H1 (cell line): ENCODE data around the gene LRP2BP. TPM values are rescaled to one million over a fixed set of nuclear protein-coding genes. Genes with fewer than 3 reads are reported as not detected.

Experiments
- CTCF ChIA-PET: fragments of 300-600 bp; sonication (Branson Sonifier 250); formaldehyde crosslinking; loops from one replicate; lab custom pipeline; 2021; ENCODE audit not compliant: partially characterized antibody; lab: Charles Lee
- POLR2A ChIA-PET: fragments of 300-600 bp; sonication (Branson Sonifier 250); formaldehyde crosslinking; loops from one replicate; lab custom pipeline; 2021; ENCODE audit warnings: inconsistent platforms; ENCODE audit not compliant: partially characterized antibody; lab: Charles Lee
- DNase-seq, 2 experiments: peaks; one replicate each; pipeline versions ENCODE4 v3.0.0 to v3.0.0-alpha.2; 2010 to 2022; ENCODE audit warnings: low spot score in 2 of 2, low read depth in 1 of 2, mixed read lengths in 1 of 2
- FAIRE-seq: peaks from 2 replicates; lab custom pipeline; 2011; peaks lifted over from hg19 to GRCh38; lab: Jason Lieb, UNC
- H2AFZ ChIP-seq: 2 replicates; pipeline ENCODE4 v1.8.1; 2012; ENCODE audit warnings: low read length, inconsistent platforms
- H2AK5ac ChIP-seq: 2 replicates; pipeline ENCODE4 v1.6.1; 2013; ENCODE audit warnings: low read depth, low read length
- H2BK120ac ChIP-seq: replicated peaks from 2 replicates; pipeline ENCODE3; 2013; ENCODE audit warnings: low read depth, low read length, inconsistent platforms
- H2BK12ac ChIP-seq: 2 replicates; pipeline ENCODE4 v1.6.1; 2013; ENCODE audit warnings: low read depth, low read length
- H2BK15ac ChIP-seq: 2 replicates; pipeline ENCODE4 v1.6.1; 2013; ENCODE audit warnings: low read length
- H2BK20ac ChIP-seq: 2 replicates; pipeline ENCODE4 v1.6.1; 2013; ENCODE audit warnings: low read length
- H2BK5ac ChIP-seq: 2 replicates; pipeline ENCODE4 v1.6.1; 2013; ENCODE audit warnings: low read depth, low read length
- H3K14ac ChIP-seq: 2 replicates; pipeline ENCODE4 v1.6.1; 2013; ENCODE audit warnings: inconsistent platforms; ENCODE audit not compliant: insufficient read length
- H3K18ac ChIP-seq: 2 replicates; pipeline ENCODE4 v1.6.1; 2013; ENCODE audit warnings: low read length; ENCODE audit errors: extremely low read depth
- H3K23ac ChIP-seq: 2 replicates; pipeline ENCODE4 v1.6.1; 2013; ENCODE audit warnings: inconsistent platforms; ENCODE audit not compliant: insufficient read length
- H3K23me2 ChIP-seq: 2 replicates; pipeline ENCODE4 v1.6.1; 2013; ENCODE audit warnings: low read depth, low read length
- H3K27ac ChIP-seq: 2 replicates; pipeline ENCODE4 v1.6.1; 2011; ENCODE audit warnings: low read depth, low read length, inconsistent platforms
- H3K27me3 ChIP-seq, 4 experiments: replicated peaks in 1 of 4; 1 replicate in 1 of 4; 2 replicates in 3 of 4; pipeline versions ENCODE4 v1.6.1 to v1.8.1; 2011 to 2013; ENCODE audit warnings: low read length in 3 of 4, mild to moderate bottlenecking in 3 of 4, inconsistent platforms in 2 of 4, mixed read lengths in 2 of 4, moderate library complexity in 1 of 4; ENCODE audit not compliant: control insufficient read depth in 3 of 4, insufficient read depth in 3 of 4; ENCODE audit errors: extremely low read depth in 1 of 4
- H3K36me3 ChIP-seq, 4 experiments: 2 replicates each; pipeline versions ENCODE4 v1.6.1 to v1.8.1; 2011 to 2013; ENCODE audit warnings: mild to moderate bottlenecking in 4 of 4, low read length in 3 of 4, moderate library complexity in 2 of 4, control low read depth in 1 of 4, inconsistent platforms in 1 of 4; ENCODE audit not compliant: insufficient read depth in 4 of 4, control insufficient read depth in 2 of 4
- H3K4ac ChIP-seq: replicated peaks from 2 replicates; pipeline ENCODE3; 2013; ENCODE audit warnings: low read length, low read depth, mixed read lengths, inconsistent platforms; ENCODE audit not compliant: insufficient read length
- H3K4me1 ChIP-seq, 4 experiments: replicated peaks in 1 of 4; 1 replicate in 1 of 4; 2 replicates in 3 of 4; pipeline versions ENCODE4 v1.6.1 to v1.8.1; 2011 to 2013; ENCODE audit warnings: low read length in 3 of 4, inconsistent platforms in 2 of 4, mixed read lengths in 1 of 4; ENCODE audit not compliant: insufficient read depth in 4 of 4, control insufficient read depth in 3 of 4
- H3K4me2 ChIP-seq, 2 experiments: 2 replicates each; pipeline versions ENCODE4 v1.6.1 to v1.8.1; 2011 to 2013; ENCODE audit warnings: low read depth in 2 of 2, low read length in 2 of 2, control low read depth in 1 of 2, inconsistent platforms in 1 of 2, mild to moderate bottlenecking in 1 of 2; ENCODE audit not compliant: insufficient read depth in 1 of 2
- H3K4me3 ChIP-seq, 4 experiments: fragments of 200-600, 300-600 bp in 1 of 4; sonication (generic), shearing (Covaris generic), sonication (Bioruptor Twin) in 1 of 4; 2 replicates each; pipeline versions ENCODE4 v1.5.1 to v1.8.1; 2011 to 2016; ENCODE audit warnings: low read length in 4 of 4, low read depth in 3 of 4, control low read depth in 2 of 4, inconsistent platforms in 2 of 4, mild to moderate bottlenecking in 2 of 4, mixed read lengths in 1 of 4, moderate library complexity in 1 of 4; ENCODE audit not compliant: insufficient read depth in 2 of 4; ENCODE audit errors: extremely low read depth in 1 of 4
- H3K56ac ChIP-seq: replicated peaks from 2 replicates; pipeline ENCODE3; 2013; ENCODE audit warnings: low read depth, mild to moderate bottlenecking, mixed read lengths, low read length, inconsistent platforms; ENCODE audit not compliant: insufficient read length
- H3K79me1 ChIP-seq: 2 replicates; pipeline ENCODE4 v1.6.1; 2013; ENCODE audit warnings: low read depth, low read length, control low read depth
- H3K79me2 ChIP-seq, 2 experiments: 2 replicates each; pipeline versions ENCODE4 v1.6.1 to v1.8.1; 2012 to 2013; ENCODE audit warnings: low read length in 2 of 2, mild to moderate bottlenecking in 2 of 2, inconsistent platforms in 1 of 2; ENCODE audit not compliant: insufficient read depth in 2 of 2, control insufficient read depth in 1 of 2
- H3K9ac ChIP-seq, 4 experiments: replicated peaks in 1 of 4; 1 replicate in 1 of 4; 2 replicates in 3 of 4; pipeline versions ENCODE4 v1.6.1 to v1.8.1; 2011 to 2013; ENCODE audit warnings: low read depth in 3 of 4, low read length in 3 of 4, control low read depth in 2 of 4, mild to moderate bottlenecking in 2 of 4, moderate library complexity in 2 of 4, inconsistent platforms in 1 of 4; ENCODE audit errors: extremely low read depth in 1 of 4
- H3K9me3 ChIP-seq, 2 experiments: 2 replicates each; pipeline versions ENCODE4 v1.6.1 to v1.8.1; 2012 to 2013; ENCODE audit warnings: mild to moderate bottlenecking in 2 of 2, moderate library complexity in 2 of 2, control low read depth in 1 of 2, inconsistent platforms in 1 of 2, low read depth in 1 of 2, low read length in 1 of 2, mixed read lengths in 1 of 2; ENCODE audit not compliant: insufficient read depth in 2 of 2
- H4K20me1 ChIP-seq, 2 experiments: replicated peaks in 1 of 2; 2 replicates each; pipeline versions ENCODE3 to v1.8.1; 2011 to 2013; ENCODE audit warnings: inconsistent platforms in 2 of 2, low read length in 2 of 2, mild to moderate bottlenecking in 1 of 2; ENCODE audit not compliant: insufficient read depth in 2 of 2, control insufficient read depth in 1 of 2
- H4K5ac ChIP-seq: 2 replicates; pipeline ENCODE4 v1.6.1; 2013; ENCODE audit warnings: low read length, low read depth, mixed read lengths, inconsistent platforms; ENCODE audit not compliant: insufficient read length
- H4K8ac ChIP-seq: 2 replicates; pipeline ENCODE4 v1.8.0; 2013; ENCODE audit warnings: mild to moderate bottlenecking, moderate library complexity, low read length, inconsistent platforms; ENCODE audit not compliant: insufficient read depth; ENCODE audit errors: extremely low read depth
- H4K91ac ChIP-seq: replicated peaks from 2 replicates; pipeline ENCODE3; 2013; ENCODE audit warnings: low read length, mixed read lengths, inconsistent platforms; ENCODE audit not compliant: insufficient read length
- ATF2 ChIP-seq: IDR thresholded peaks from 2 replicates; pipeline ENCODE4 v1.6.1; 2012; ENCODE audit warnings: low read length, inconsistent platforms
- BRCA1 ChIP-seq: IDR thresholded peaks from 2 replicates; pipeline ENCODE4 v1.6.1; 2012; ENCODE audit warnings: low read depth, low read length, improper control_type of control experiment
- CREB1 ChIP-seq: IDR thresholded peaks from 2 replicates; pipeline ENCODE4 v1.6.1; 2012; ENCODE audit warnings: inconsistent platforms
- JUN ChIP-seq: IDR thresholded peaks from 2 replicates; pipeline ENCODE4 v1.6.1; 2011; ENCODE audit warnings: low read depth, mild to moderate bottlenecking, improper control_type of control experiment, low read length
- JUND ChIP-seq: IDR thresholded peaks from 2 replicates; pipeline ENCODE4 v1.6.1; 2011; ENCODE audit warnings: mild to moderate bottlenecking, improper control_type of control experiment, low read length
- MAFK ChIP-seq: IDR thresholded peaks from 2 replicates; pipeline ENCODE4 v1.6.1; 2012; ENCODE audit warnings: low read depth, mild to moderate bottlenecking, improper control_type of control experiment, low read length
- MAX ChIP-seq: IDR thresholded peaks from 2 replicates; pipeline ENCODE4 v1.6.1; 2012; ENCODE audit warnings: inconsistent platforms
- RAD21 ChIP-seq, 2 experiments: IDR thresholded peaks in 1 of 2; conservative IDR thresholded peaks in 1 of 2; 2 replicates each; pipeline ENCODE4 v1.6.1; 2011; ENCODE audit warnings: low read depth in 2 of 2, low read length in 2 of 2, improper control_type of control experiment in 1 of 2, inconsistent platforms in 1 of 2, mild to moderate bottlenecking in 1 of 2, moderate library complexity in 1 of 2
- SP4 ChIP-seq: IDR thresholded peaks from 2 replicates; pipeline ENCODE4 v1.6.1; 2012; ENCODE audit warnings: low read length, inconsistent platforms
- USF2 ChIP-seq: IDR thresholded peaks from 2 replicates; pipeline ENCODE4 v1.6.1; 2011; ENCODE audit warnings: low read length, improper control_type of control experiment
- polyA plus RNA-seq, 7 experiments: library from polyadenylated mRNA; depleted of rRNA in 3 of 7; stranded (reverse) in 5 of 7; unstranded in 2 of 7; fragments of >200 nt in 5 of 7; fragments of 200-250 nt in 2 of 7; gene quantifications; 1 replicate in 5 of 7; 2 replicates in 1 of 7; 4 replicates in 1 of 7; pipeline versions ENCODE4 v1.2.1 to v1.2.3, GENCODE V29; 2011 to 2013; ENCODE audit warnings: missing spikeins in 2 of 7, mixed read lengths in 2 of 7
- total RNA-seq: library from RNA; stranded (reverse); fragmentation: NEBNext Ultra II Directional; extraction: Animal tissue kit (Norgen Biotek cat#: 25700); gene quantifications from 2 replicates; pipeline ENCODE4 v1.2.1, GENCODE V29; 2021

The LRP2BP gene
- total and polyA plus RNA-seq, 2 of the 8 experiments (the other 6 are each of a cell fraction or from before 2014, with no cell fraction given) = 0.12 to 0.30 TPM

- Histone ChIP-seq H3K23me2 (no peaks in the 10 kb centered on the region; the same call in 1 of the 2 replicates), H2BK15ac (no peak overlapping the region), H3K18ac (no peak overlapping the region), H3K56ac (no peak overlapping the region), H2BK120ac (no peak overlapping the region), H2BK5ac (no peak overlapping the region), H3K27me3 (no peaks in the 10 kb centered on the region), H3K4me1 (peaks cover 0 to 3% (median 0%) of the 10 kb centered on the region in 4 experiments; a peak in 1 of 7 replicates), H4K8ac (no peak overlapping the region), H3K23ac (no peak overlapping the region), H3K79me1 (no peaks in the 10 kb centered on the region), H2BK12ac (no peak overlapping the region), H2AK5ac (no peak overlapping the region), H4K91ac (no peak overlapping the region), H4K5ac (no peak overlapping the region), H3K79me2 (no peaks in the 10 kb centered on the region), H3K9ac (no peak overlapping the region), H2BK20ac (no peak overlapping the region), H3K4me3 (no peak overlapping the region), H3K27ac (no peak overlapping the region), H3K4me2 (no peak overlapping the region), H3K9me3 (peaks cover 0 to 7% of the 10 kb centered on the region in 2 experiments; a peak in 1 of 4 replicates), H3K4ac (no peak overlapping the region), H3K36me3 (peaks cover 0 to 4% (median 0%) of the 10 kb centered on the region in 4 experiments; a peak in 1 of 8 replicates), H3K14ac (no peak overlapping the region), H4K20me1 (no peaks in the 10 kb centered on the region), H2AFZ (no peak overlapping the region)
- FAIRE-seq (no peak), DNase-seq (no peak)
- POLR2A ChIA-PET = no interaction called here
- CTCF ChIA-PET = no interaction called here
- no peak for TF ChIP-seq MAFK
- TF ChIP-seq SP4 = no peak
- no peak for TF ChIP-seq RAD21 (IDR thresholded peaks at IDR 0.05 in 1 of 2, conservative IDR thresholded peaks at IDR 0.05 in 1 of 2; ENCODE audit: low read depth in 2 of 2, low read length in 2 of 2)
- TF ChIP-seq USF2 = no peak
- TF ChIP-seq CREB1 = no peak
- TF ChIP-seq BRCA1 = no peak
- TF ChIP-seq MAX = no peak
- no peak for TF ChIP-seq JUND
- TF ChIP-seq ATF2 = no peak
- TF ChIP-seq JUN = no peak
Observed at GRCh38 chr4:185382754-185383153, 13.0 kb downstream of the LRP2BP start.
